T-helper 17 cell (primary cell): ENCODE results near the gene CCNB2. TPM values are rescaled to one million over a fixed set of nuclear protein-coding genes. Genes with fewer than 3 reads are reported as not detected.
"Not testable (repeated sequence)": the region's sequence is repeated elsewhere in the genome, so short reads cannot be mapped to it uniquely, and the experiment has no call there.

Experiments
- ATAC-seq: fragments of 150-1000 bp; cut with Tn5 transposase; 2 replicates; pipeline ENCODE4 v1.10.0; 2021; ENCODE audit warnings: mild to moderate bottlenecking, moderate library complexity
- DNase-seq, 3 donors: peaks; one replicate each; pipeline versions ENCODE4 v3.0.0 to v3.0.0-alpha.2; 2020 to 2021
- H3K9me3 ChIP-seq: one replicate; pipeline ENCODE4 v1.7.0; 2013; ENCODE audit warnings: low read length, mild to moderate bottlenecking; ENCODE audit not compliant: control insufficient read depth, poor library complexity, severe bottlenecking
- H3K27ac Mint-ChIP-seq: one replicate; pipeline ENCODE4 v1.8.0; 2022; ENCODE audit warnings: mild to moderate bottlenecking, moderate library complexity, mixed read lengths
- H3K27me3 Mint-ChIP-seq: one replicate; pipeline ENCODE4 v1.8.0; 2022; ENCODE audit warnings: mixed read lengths
- H3K36me3 Mint-ChIP-seq: one replicate; pipeline ENCODE4 v1.8.0; 2022; ENCODE audit warnings: low read depth, mixed read lengths
- H3K4me1 Mint-ChIP-seq: one replicate; pipeline ENCODE4 v1.8.0; 2022; ENCODE audit warnings: mild to moderate bottlenecking, mixed read lengths
- H3K4me3 Mint-ChIP-seq: one replicate; pipeline ENCODE4 v1.8.0; 2022; ENCODE audit warnings: mild to moderate bottlenecking, moderate library complexity, mixed read lengths
- total RNA-seq, 4 donors: library from RNA in 2 of 4; stranded (reverse) in 2 of 4; gene quantifications; one replicate each; pipeline ENCODE4 v1.2.3 and lab custom pipeline; 2022 to 2026

CCNB2 gene
- total RNA-seq, 2 donors from 2014 or later: 0.73 TPM; not detected in 1

- H3K4me3 Mint-ChIP-seq, H3K27ac Mint-ChIP-seq, H3K9me3 ChIP-seq, H3K36me3 Mint-ChIP-seq, H3K4me1 Mint-ChIP-seq, H3K27me3 Mint-ChIP-seq, ATAC-seq, DNase-seq: not testable (repeated sequence)
These were observed 57.1 kb downstream of the CCNB2 start for GRCh38 chr15:59162080-59162479.

- ATAC-seq: no peak
- DNase-seq: no peak
- H3K9me3 ChIP-seq: no peaks in the 10 kb centered on the region
- H3K27me3 Mint-ChIP-seq: no peaks in the 10 kb centered on the region
- H3K4me3 Mint-ChIP-seq: no peak overlapping the region
- peaks cover 7% of the 10 kb centered on the region for H3K4me1 Mint-ChIP-seq
- no peaks in the 10 kb centered on the region for H3K36me3 Mint-ChIP-seq
- H3K27ac Mint-ChIP-seq: no peak overlapping the region
These were observed 60.8 kb downstream of the CCNB2 start for GRCh38 chr15:59165726-59166125.

- Mint-ChIP-seq H3K27ac (no peak overlapping the region), H3K4me1 (peaks cover 7% of the 10 kb centered on the region), H3K4me3 (no peak overlapping the region), H3K36me3 (no peaks in the 10 kb centered on the region), H3K27me3 (no peaks in the 10 kb centered on the region)
- DNase-seq (no peak), ATAC-seq (no peak)
- H3K9me3 ChIP-seq: no peaks in the 10 kb centered on the region
These were observed 61.2 kb downstream of the CCNB2 start for GRCh38 chr15:59166166-59166565.

- Mint-ChIP-seq H3K27ac (no peak overlapping the region), H3K36me3 (no peaks in the 10 kb centered on the region), H3K27me3 (no peaks in the 10 kb centered on the region), H3K4me3 (no peak overlapping the region), H3K4me1 (peaks cover 7% of the 10 kb centered on the region)
- ATAC-seq: no peak
- no peak for DNase-seq
- H3K9me3 ChIP-seq: no peaks in the 10 kb centered on the region
These were observed 61.8 kb downstream of the CCNB2 start for GRCh38 chr15:59166601-59167265.

GRCh38 chr15:59168536-59168935, 63.6 kb downstream of the CCNB2 start:
- ATAC-seq: no peak
- no peaks in the 10 kb centered on the region for H3K27me3 Mint-ChIP-seq
- no peak overlapping the region for H3K4me3 Mint-ChIP-seq
- no peak overlapping the region for H3K27ac Mint-ChIP-seq
- no peaks in the 10 kb centered on the region for H3K36me3 Mint-ChIP-seq
- peaks cover 7% of the 10 kb centered on the region for H3K4me1 Mint-ChIP-seq
- DNase-seq: no peak
- no peaks in the 10 kb centered on the region for H3K9me3 ChIP-seq

- Mint-ChIP-seq H3K4me1 (peaks cover 7% of the 10 kb centered on the region), H3K27me3 (no peaks in the 10 kb centered on the region), H3K4me3 (no peak overlapping the region), H3K36me3 (no peaks in the 10 kb centered on the region), H3K27ac (no peak overlapping the region)
- DNase-seq (no peak), ATAC-seq (no peak)
- H3K9me3 ChIP-seq: no peaks in the 10 kb centered on the region
These were observed 64.3 kb downstream of the CCNB2 start for GRCh38 chr15:59169251-59169708.

- no peaks in the 10 kb centered on the region for H3K9me3 ChIP-seq
- DNase-seq (no peak), ATAC-seq (no peak)
- Mint-ChIP-seq H3K36me3 (no peaks in the 10 kb centered on the region), H3K27me3 (peaks cover 6% of the 10 kb centered on the region), H3K4me3 (no peak overlapping the region), H3K27ac (no peak overlapping the region), H3K4me1 (peaks cover 9% of the 10 kb centered on the region)
These were observed 65.5 kb downstream of the CCNB2 start for GRCh38 chr15:59170295-59171066.

GRCh38 chr15:59171067-59171397, 66.1 kb downstream of the CCNB2 start:
- DNase-seq: no peak
- H3K36me3 Mint-ChIP-seq: no peaks in the 10 kb centered on the region

GRCh38 chr15:59172289-59172901, 67.4 kb downstream of the CCNB2 start:
- no peak overlapping the region for H3K4me3 Mint-ChIP-seq
- H3K36me3 Mint-ChIP-seq: no peaks in the 10 kb centered on the region
- peaks cover 19% of the 10 kb centered on the region for H3K27me3 Mint-ChIP-seq
- DNase-seq (no peak), ATAC-seq (no peak)
- H3K4me1 Mint-ChIP-seq: peaks cover 8% of the 10 kb centered on the region
- H3K9me3 ChIP-seq: no peaks in the 10 kb centered on the region
- no peak overlapping the region for H3K27ac Mint-ChIP-seq

More at GRCh38 chr15:59171067-59171397, 66.1 kb downstream of the CCNB2 start:
- H3K4me1 Mint-ChIP-seq: peaks cover 8% of the 10 kb centered on the region
- ATAC-seq: no peak
- no peak overlapping the region for H3K4me3 Mint-ChIP-seq
- H3K9me3 ChIP-seq: no peaks in the 10 kb centered on the region
- H3K27ac Mint-ChIP-seq: no peak overlapping the region
- peaks cover 11% of the 10 kb centered on the region for H3K27me3 Mint-ChIP-seq

GRCh38 chr15:59173194-59173593, 68.2 kb downstream of the CCNB2 start:
- DNase-seq: no peak
- peaks cover 27% of the 10 kb centered on the region for H3K27me3 Mint-ChIP-seq
- no peak overlapping the region for H3K4me3 Mint-ChIP-seq
- ATAC-seq: no peak
- H3K36me3 Mint-ChIP-seq: no peaks in the 10 kb centered on the region
- peaks cover 8% of the 10 kb centered on the region for H3K4me1 Mint-ChIP-seq
- no peaks in the 10 kb centered on the region for H3K9me3 ChIP-seq
- H3K27ac Mint-ChIP-seq: no peak overlapping the region

- no peaks in the 10 kb centered on the region for H3K36me3 Mint-ChIP-seq
- H3K27ac Mint-ChIP-seq: no peak overlapping the region
- no peak overlapping the region for H3K4me3 Mint-ChIP-seq
- ATAC-seq (no peak), DNase-seq (no peak)
- no peaks in the 10 kb centered on the region for H3K9me3 ChIP-seq
- H3K27me3 Mint-ChIP-seq: peaks cover 35% of the 10 kb centered on the region
- H3K4me1 Mint-ChIP-seq: peaks cover 8% of the 10 kb centered on the region
These were observed 69.3 kb downstream of the CCNB2 start for GRCh38 chr15:59174151-59174834.
